Vagina (tissue), 2 donors: ENCODE data around the gene TRIP4.

Experiments used
- POLR2A ChIP-seq, 2 donors: fragments of 450-650 bp; IDR thresholded peaks; one replicate each; pipeline ENCODE4 v1.6.1; 2017; ENCODE audit warnings: antibody characterized with exemption in 2 of 2, mild to moderate bottlenecking in 2 of 2, moderate library complexity in 2 of 2
- POLR2AphosphoS5 ChIP-seq, 2 donors: sonication (generic); formaldehyde crosslinking; IDR thresholded peaks; one replicate each; pipeline ENCODE4 v1.9.0; 2017; ENCODE audit warnings: antibody characterized with exemption in 2 of 2, mild to moderate bottlenecking in 2 of 2, low read depth in 1 of 2; ENCODE audit not compliant: insufficient read depth in 1 of 2
- TF ChIP-seq, protein P1 (sequence below), 3 experiments: fragments of 450-650 bp in 2 of 3; fragments of 200-600 bp in 1 of 3; sonication (generic) in 1 of 3; IDR thresholded peaks; one replicate each; pipeline ENCODE4 v1.5.1; 2017 to 2019; ENCODE audit warnings: antibody characterized with exemption in 3 of 3, mild to moderate bottlenecking in 2 of 3, moderate library complexity in 2 of 3

DNA sequence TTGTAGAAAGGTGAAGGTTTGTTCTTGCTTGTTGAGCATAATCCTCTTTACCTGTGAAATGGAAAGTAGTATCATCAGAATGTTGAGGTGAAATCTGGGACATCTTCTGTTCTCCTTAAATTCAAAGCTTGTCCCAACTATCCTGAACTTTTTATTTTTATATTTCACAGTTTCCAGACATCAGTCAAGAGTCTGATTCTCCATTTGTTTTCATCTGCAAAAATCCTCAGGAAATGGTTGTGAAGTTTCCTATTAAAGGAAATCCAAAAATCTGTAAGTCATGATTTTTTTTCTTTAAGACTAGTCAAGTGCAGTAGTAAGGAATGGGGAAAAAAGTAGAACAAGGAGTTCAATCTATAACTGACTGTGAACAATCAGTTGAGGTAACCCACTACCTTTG lies 57.2 kb downstream of the TRIP4 start:
- TF ChIP-seq, protein P1, sequence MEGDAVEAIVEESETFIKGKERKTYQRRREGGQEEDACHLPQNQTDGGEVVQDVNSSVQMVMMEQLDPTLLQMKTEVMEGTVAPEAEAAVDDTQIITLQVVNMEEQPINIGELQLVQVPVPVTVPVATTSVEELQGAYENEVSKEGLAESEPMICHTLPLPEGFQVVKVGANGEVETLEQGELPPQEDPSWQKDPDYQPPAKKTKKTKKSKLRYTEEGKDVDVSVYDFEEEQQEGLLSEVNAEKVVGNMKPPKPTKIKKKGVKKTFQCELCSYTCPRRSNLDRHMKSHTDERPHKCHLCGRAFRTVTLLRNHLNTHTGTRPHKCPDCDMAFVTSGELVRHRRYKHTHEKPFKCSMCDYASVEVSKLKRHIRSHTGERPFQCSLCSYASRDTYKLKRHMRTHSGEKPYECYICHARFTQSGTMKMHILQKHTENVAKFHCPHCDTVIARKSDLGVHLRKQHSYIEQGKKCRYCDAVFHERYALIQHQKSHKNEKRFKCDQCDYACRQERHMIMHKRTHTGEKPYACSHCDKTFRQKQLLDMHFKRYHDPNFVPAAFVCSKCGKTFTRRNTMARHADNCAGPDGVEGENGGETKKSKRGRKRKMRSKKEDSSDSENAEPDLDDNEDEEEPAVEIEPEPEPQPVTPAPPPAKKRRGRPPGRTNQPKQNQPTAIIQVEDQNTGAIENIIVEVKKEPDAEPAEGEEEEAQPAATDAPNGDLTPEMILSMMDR (IDR thresholded peaks at IDR 0.05), result no peak
- TF ChIP-seq POLR2A (IDR thresholded peaks at IDR 0.05) (no peak), POLR2AphosphoS5 (IDR thresholded peaks at IDR 0.05; ENCODE audit: insufficient read depth in 1 of 2, low read depth in 1 of 2) (no peak)
